CD4-positive, alpha-beta memory T cell (primary cell): Measurements from ENCODE around the gene GASK1A. TPM values are rescaled to one million over a fixed set of nuclear protein-coding genes. Genes with fewer than 3 reads are reported as not detected.

ENCODE experiments used
- CTCF ChIA-PET: fragments of 350-600 bp; sonication (Branson Sonifier 250); formaldehyde crosslinking; loops from one replicate; lab custom pipeline; 2021; ENCODE audit warnings: inconsistent platforms; ENCODE audit not compliant: partially characterized antibody; lab: Charles Lee
- POLR2A ChIA-PET: fragments of 350-600 bp; sonication (Branson Sonifier 250); formaldehyde crosslinking; loops from one replicate; lab custom pipeline; 2021; ENCODE audit not compliant: partially characterized antibody; lab: Charles Lee
- DNase-seq, 5 donors: peaks; one replicate each; pipeline versions ENCODE4 v3.0.0 to v3.0.0-alpha.2; 2020 to 2022; ENCODE audit warnings: mixed read lengths in 1 of 5
- H3K27ac ChIP-seq: one replicate; pipeline ENCODE4 v1.7.0; 2013; ENCODE audit warnings: low read depth, low read length
- H3K27me3 ChIP-seq: 2 replicates; pipeline ENCODE4 v1.7.0; 2013; ENCODE audit warnings: mild to moderate bottlenecking, low read length, moderate library complexity; ENCODE audit not compliant: insufficient read depth
- H3K36me3 ChIP-seq: 2 replicates; pipeline ENCODE4 v1.7.0; 2013; ENCODE audit warnings: mild to moderate bottlenecking, low read length, moderate library complexity; ENCODE audit not compliant: insufficient read depth
- H3K4me1 ChIP-seq: 2 replicates; pipeline ENCODE4 v1.7.0; 2013; ENCODE audit warnings: mild to moderate bottlenecking, low read length, moderate library complexity; ENCODE audit not compliant: insufficient read depth
- H3K4me3 ChIP-seq, 2 donors: one replicate each; pipeline ENCODE4 v1.7.0; 2013; ENCODE audit warnings: low read length in 2 of 2, mild to moderate bottlenecking in 1 of 2
- H3K9me3 ChIP-seq, 2 donors: one replicate each; pipeline ENCODE4 v1.7.0; 2013; ENCODE audit warnings: low read length in 2 of 2, control low read depth in 1 of 2; ENCODE audit not compliant: control insufficient read depth in 1 of 2
- H3K27ac Mint-ChIP-seq, 7 donors: one replicate each; pipeline ENCODE4 v1.8.0; 2020 to 2021; ENCODE audit warnings: mixed read lengths in 7 of 7, mild to moderate bottlenecking in 6 of 7, inconsistent platforms in 3 of 7, moderate library complexity in 3 of 7
- H3K27me3 Mint-ChIP-seq, 2 donors: one replicate each; pipeline ENCODE4 v1.8.0; 2020 to 2021; ENCODE audit warnings: mixed read lengths in 2 of 2
- H3K36me3 Mint-ChIP-seq, 2 donors: one replicate each; pipeline ENCODE4 v1.8.0; 2020 to 2021; ENCODE audit warnings: mixed read lengths in 2 of 2, inconsistent platforms in 1 of 2, mild to moderate bottlenecking in 1 of 2
- H3K4me1 Mint-ChIP-seq, 4 donors: one replicate each; pipeline ENCODE4 v1.8.0; 2020 to 2021; ENCODE audit warnings: mixed read lengths in 4 of 4, mild to moderate bottlenecking in 1 of 4
- H3K4me3 Mint-ChIP-seq, 8 donors: one replicate each; pipeline ENCODE4 v1.8.0; 2020 to 2021; ENCODE audit warnings: mixed read lengths in 8 of 8, mild to moderate bottlenecking in 7 of 8, moderate library complexity in 6 of 8, inconsistent platforms in 3 of 8
- H3K9me3 Mint-ChIP-seq, 8 donors: one replicate each; pipeline ENCODE4 v1.8.0; 2020 to 2021; ENCODE audit warnings: mixed read lengths in 8 of 8, mild to moderate bottlenecking in 5 of 8, inconsistent platforms in 3 of 8, moderate library complexity in 1 of 8
- intact Hi-C: fragments of 100-400 bp; cut with micrococcal nuclease; formaldehyde crosslinking; loops from one replicate; pipeline ENCODE4 v1.15.1; 2023
- polyA plus RNA-seq, 2 donors: library from polyadenylated mRNA; unstranded; fragments of 300-500 nt; fragmentation: Illumina TruSeq; gene quantifications; one replicate each; pipeline ENCODE4 v1.2.3, GENCODE V29; 2021
- total RNA-seq, 2 experiments: library from RNA; stranded (reverse); gene quantifications; one replicate each; pipeline ENCODE4 v1.2.3, GENCODE V29; 2021

GASK1A gene
- total and polyA plus RNA-seq, 4 experiments from 2014 or later, result not detected

- Mint-ChIP-seq H3K27me3 (no peaks in the 10 kb centered on the region), H3K9me3 (no peaks in the 10 kb centered on the region), H3K27ac (no peak overlapping the region), H3K4me1 (peaks cover 0 to 7% (median 0%) of the 10 kb centered on the region in 4 donors), H3K36me3 (no peaks in the 10 kb centered on the region), H3K4me3 (no peak overlapping the region)
- Histone ChIP-seq H3K9me3 (peaks cover 35 to 43% of the 10 kb centered on the region in 2 donors), H3K4me3 (no peak overlapping the region), H3K36me3 (no peaks in the 10 kb centered on the region), H3K27ac (no peak overlapping the region), H3K4me1 (peaks cover 29% of the 10 kb centered on the region), H3K27me3 (no peaks in the 10 kb centered on the region)
- peak in 2 of 5 donors; percentile 4 to 13 for DNase-seq
- intact Hi-C loops, result no loop called here
- POLR2A ChIA-PET, result no interaction called here
- CTCF ChIA-PET, result no interaction called here
Measured at GRCh38 chr3:43012174-43012573, 33.1 kb downstream of the GASK1A start.

GRCh38 chr3:43013256-43013655 is 34.1 kb downstream of the GASK1A start:
- intact Hi-C loops, result no loop called here
- H3K9me3 ChIP-seq, result peaks cover 38 to 43% of the 10 kb centered on the region in 2 donors

GRCh38 chr3:43013743-43014155 is 34.6 kb downstream of the GASK1A start:
- Mint-ChIP-seq H3K27ac (no peak overlapping the region), H3K9me3 (peaks cover 0 to 3% (median 0%) of the 10 kb centered on the region in 8 donors), H3K36me3 (no peaks in the 10 kb centered on the region), H3K27me3 (no peaks in the 10 kb centered on the region), H3K4me1 (peaks cover 1 to 6% (median 3%) of the 10 kb centered on the region in 4 donors), H3K4me3 (no peak overlapping the region)
- H3K9me3 ChIP-seq, result peaks cover 38 to 43% of the 10 kb centered on the region in 2 donors
- peak overlapping the region; percentile 47 for H3K27ac ChIP-seq
- ChIA-PET POLR2A (no interaction called here), CTCF (no interaction called here)
- intact Hi-C loops, result no loop called here
- peak; percentile 48 to 69 (median 50) for DNase-seq
- peaks cover 29% of the 10 kb centered on the region for H3K4me1 ChIP-seq
- H3K4me3 ChIP-seq, result no peak overlapping the region
- no peaks in the 10 kb centered on the region for H3K36me3 ChIP-seq
- H3K27me3 ChIP-seq, result no peaks in the 10 kb centered on the region

More at GRCh38 chr3:43013256-43013655, 34.1 kb downstream of the GASK1A start:
- DNase-seq, result no peak
- H3K4me1 Mint-ChIP-seq, result peaks cover 0 to 6% (median 1%) of the 10 kb centered on the region in 4 donors
- Histone ChIP-seq H3K4me1 (peaks cover 29% of the 10 kb centered on the region), H3K4me3 (peak overlapping the region in 1 of 2 donors; percentile 1), H3K27ac (peak overlapping the region; percentile 47), H3K27me3 (no peaks in the 10 kb centered on the region), H3K36me3 (no peaks in the 10 kb centered on the region)
- H3K4me3 Mint-ChIP-seq, result no peak overlapping the region
- H3K36me3 Mint-ChIP-seq, result no peaks in the 10 kb centered on the region
- H3K27ac Mint-ChIP-seq, result no peak overlapping the region
- POLR2A ChIA-PET, result no interaction called here
- peaks cover 0 to 2% (median 0%) of the 10 kb centered on the region in 8 donors for H3K9me3 Mint-ChIP-seq
- H3K27me3 Mint-ChIP-seq, result no peaks in the 10 kb centered on the region
- CTCF ChIA-PET, result no interaction called here

- Mint-ChIP-seq H3K27ac (no peak overlapping the region), H3K4me3 (no peak overlapping the region), H3K27me3 (no peaks in the 10 kb centered on the region), H3K36me3 (no peaks in the 10 kb centered on the region), H3K9me3 (peaks cover 0 to 3% (median 0%) of the 10 kb centered on the region in 8 donors), H3K4me1 (peaks cover 4 to 7% (median 7%) of the 10 kb centered on the region in 4 donors)
- intact Hi-C loops, result no loop called here
- CTCF ChIA-PET, result no interaction called here
- peaks cover 38 to 43% of the 10 kb centered on the region in 2 donors for H3K9me3 ChIP-seq
- peak overlapping the region; percentile 47 for H3K27ac ChIP-seq
- POLR2A ChIA-PET, result interaction anchor here (0.8 kb wide), 1 partner anchor 460 kb away, joined by 3 read pairs; no protein-coding TSS in a partner anchor
- no peak overlapping the region for H3K4me3 ChIP-seq
- peaks cover 33% of the 10 kb centered on the region for H3K4me1 ChIP-seq
- H3K27me3 ChIP-seq, result no peaks in the 10 kb centered on the region
- no peak for DNase-seq
- H3K36me3 ChIP-seq, result no peaks in the 10 kb centered on the region
Measured at GRCh38 chr3:43014241-43014640, 35.1 kb downstream of the GASK1A start.

- H3K36me3 Mint-ChIP-seq, result no peaks in the 10 kb centered on the region
- POLR2A ChIA-PET, result interaction anchor here (0.8 kb wide), 1 partner anchor 460 kb away, joined by 3 read pairs; no protein-coding TSS in a partner anchor
- H3K27me3 Mint-ChIP-seq, result no peaks in the 10 kb centered on the region
- Histone ChIP-seq H3K4me1 (peaks cover 40% of the 10 kb centered on the region), H3K4me3 (peak overlapping the region in 1 of 2 donors; percentile 12), H3K36me3 (no peaks in the 10 kb centered on the region), H3K27me3 (no peaks in the 10 kb centered on the region), H3K27ac (peak overlapping the region; percentile 48), H3K9me3 (peaks cover 38 to 43% of the 10 kb centered on the region in 2 donors)
- H3K4me3 Mint-ChIP-seq, result no peak overlapping the region
- CTCF ChIA-PET, result no interaction called here
- no peak overlapping the region for H3K27ac Mint-ChIP-seq
- intact Hi-C loops, result no loop called here
- DNase-seq, result peak in 1 of 5 donors; percentile 15
- peaks cover 9 to 14% (median 12%) of the 10 kb centered on the region in 4 donors for H3K4me1 Mint-ChIP-seq
- peaks cover 0 to 3% (median 0%) of the 10 kb centered on the region in 8 donors for H3K9me3 Mint-ChIP-seq
Measured at GRCh38 chr3:43014956-43015355, 35.8 kb downstream of the GASK1A start.

GRCh38 chr3:43015572-43015971 is 36.5 kb downstream of the GASK1A start:
- Histone ChIP-seq H3K4me3 (no peak overlapping the region), H3K4me1 (peaks cover 46% of the 10 kb centered on the region), H3K27me3 (no peaks in the 10 kb centered on the region), H3K9me3 (peaks cover 38 to 43% of the 10 kb centered on the region in 2 donors), H3K27ac (peak overlapping the region; percentile 48), H3K36me3 (no peaks in the 10 kb centered on the region)
- H3K36me3 Mint-ChIP-seq, result no peaks in the 10 kb centered on the region
- H3K9me3 Mint-ChIP-seq, result peaks cover 0 to 3% (median 0%) of the 10 kb centered on the region in 8 donors
- ChIA-PET CTCF (no interaction called here), POLR2A (no interaction called here)
- no peak overlapping the region for H3K4me3 Mint-ChIP-seq
- peaks cover 13 to 20% (median 17%) of the 10 kb centered on the region in 4 donors for H3K4me1 Mint-ChIP-seq
- H3K27ac Mint-ChIP-seq, result no peak overlapping the region
- H3K27me3 Mint-ChIP-seq, result no peaks in the 10 kb centered on the region
- DNase-seq, result peak in 2 of 5 donors; percentile 28
- intact Hi-C loops, result no loop called here

- Mint-ChIP-seq H3K27me3 (no peaks in the 10 kb centered on the region), H3K27ac (no peak overlapping the region), H3K9me3 (peaks cover 0 to 3% (median under 1%) of the 10 kb centered on the region in 8 donors), H3K4me1 (peaks cover 18 to 27% (median 23%) of the 10 kb centered on the region in 4 donors), H3K4me3 (no peak overlapping the region), H3K36me3 (no peaks in the 10 kb centered on the region)
- Histone ChIP-seq H3K36me3 (no peaks in the 10 kb centered on the region), H3K9me3 (peaks cover 38 to 43% of the 10 kb centered on the region in 2 donors), H3K4me3 (no peak overlapping the region), H3K27ac (peak overlapping the region; percentile 48), H3K27me3 (no peaks in the 10 kb centered on the region), H3K4me1 (peaks cover 52% of the 10 kb centered on the region)
- POLR2A ChIA-PET, result no interaction called here
- CTCF ChIA-PET, result no interaction called here
- DNase-seq, result peak in 4 of 5 donors; percentile 46 to 55 (median 48)
- intact Hi-C loops, result no loop called here
Measured at GRCh38 chr3:43015991-43016865, 37.1 kb downstream of the GASK1A start.
